RWPE2 (cell line): Measurements from ENCODE around the gene NCMAP.

ENCODE experiments used
- ATAC-seq: fragments of 200-7000 bp; cut with Tn5 transposase; 3 replicates; pipeline ENCODE4 v1.9.1; 2021; ENCODE audit warnings: low read depth
- DNase-seq: peaks from one replicate; pipeline ENCODE4 v3.0.0-alpha.2; 2020; ENCODE audit warnings: low spot score
- H3K27ac ChIP-seq: fragments of 450-650 bp; 2 replicates; pipeline ENCODE4 v1.5.1; 2017; ENCODE audit warnings: mild to moderate bottlenecking; ENCODE audit not compliant: poor library complexity, severe bottlenecking
- H3K27me3 ChIP-seq: fragments of 250-450 bp; sonication (Bioruptor Pico); 2 replicates; pipeline ENCODE4 v1.5.1; 2021; ENCODE audit warnings: mild to moderate bottlenecking, moderate library complexity; ENCODE audit not compliant: insufficient read depth, poor library complexity, severe bottlenecking
- H3K36me3 ChIP-seq: fragments of 250-450 bp; sonication (Bioruptor Pico); 2 replicates; pipeline ENCODE4 v1.5.1; 2020; ENCODE audit warnings: low read depth, mild to moderate bottlenecking, moderate library complexity
- H3K4me1 ChIP-seq: fragments of 250-450 bp; sonication (Bioruptor Pico); 2 replicates; pipeline ENCODE4 v1.5.1; 2021; ENCODE audit warnings: mild to moderate bottlenecking, moderate library complexity; ENCODE audit not compliant: insufficient read depth, poor library complexity, severe bottlenecking
- H3K4me3 ChIP-seq: fragments of 250-450 bp; sonication (Bioruptor Pico); 2 replicates; pipeline ENCODE4 v1.5.1; 2021; ENCODE audit warnings: mild to moderate bottlenecking, moderate library complexity; ENCODE audit not compliant: severe bottlenecking
- H3K9me3 ChIP-seq: fragments of 250-450 bp; sonication (Bioruptor Pico); 2 replicates; pipeline ENCODE4 v1.5.1; 2021; ENCODE audit warnings: mild to moderate bottlenecking, moderate library complexity; ENCODE audit not compliant: severe bottlenecking
- TF ChIP-seq, protein P1 (sequence below): fragments of 450-650 bp; IDR thresholded peaks from one replicate; pipeline ENCODE4 v1.5.1; 2017; ENCODE audit warnings: mild to moderate bottlenecking, moderate library complexity; ENCODE audit not compliant: poor library complexity, severe bottlenecking

The NCMAP gene

DNA sequence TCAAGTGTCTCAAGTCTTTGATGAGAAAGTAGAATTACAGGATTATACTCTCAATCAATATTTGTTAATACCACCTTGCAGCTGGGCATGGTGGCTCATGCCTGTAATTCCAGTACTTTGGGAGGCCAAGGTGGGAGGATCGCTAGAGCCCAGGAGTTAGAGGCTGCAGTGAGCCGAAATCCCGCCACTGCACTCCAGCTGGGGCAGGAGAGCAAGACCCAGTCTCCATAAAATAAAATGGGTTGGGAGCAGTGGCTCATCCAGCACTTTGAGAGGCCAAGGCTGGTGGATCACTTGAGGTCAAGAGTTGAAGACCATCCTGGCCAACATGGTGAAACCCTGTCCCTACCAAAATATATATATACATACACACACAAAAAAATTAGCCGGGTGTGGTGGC is 1.2 kb upstream of the NCMAP start:
- H3K4me1 ChIP-seq = no peaks in the 10 kb centered on the region
- H3K4me3 ChIP-seq = no peak overlapping the region
- DNase-seq (no peak), ATAC-seq (no peak)
- no peak overlapping the region for H3K27ac ChIP-seq
- H3K36me3 ChIP-seq = no peaks in the 10 kb centered on the region
- H3K9me3 ChIP-seq = no peaks in the 10 kb centered on the region
- H3K27me3 ChIP-seq = no peaks in the 10 kb centered on the region
- TF ChIP-seq, protein P1, sequence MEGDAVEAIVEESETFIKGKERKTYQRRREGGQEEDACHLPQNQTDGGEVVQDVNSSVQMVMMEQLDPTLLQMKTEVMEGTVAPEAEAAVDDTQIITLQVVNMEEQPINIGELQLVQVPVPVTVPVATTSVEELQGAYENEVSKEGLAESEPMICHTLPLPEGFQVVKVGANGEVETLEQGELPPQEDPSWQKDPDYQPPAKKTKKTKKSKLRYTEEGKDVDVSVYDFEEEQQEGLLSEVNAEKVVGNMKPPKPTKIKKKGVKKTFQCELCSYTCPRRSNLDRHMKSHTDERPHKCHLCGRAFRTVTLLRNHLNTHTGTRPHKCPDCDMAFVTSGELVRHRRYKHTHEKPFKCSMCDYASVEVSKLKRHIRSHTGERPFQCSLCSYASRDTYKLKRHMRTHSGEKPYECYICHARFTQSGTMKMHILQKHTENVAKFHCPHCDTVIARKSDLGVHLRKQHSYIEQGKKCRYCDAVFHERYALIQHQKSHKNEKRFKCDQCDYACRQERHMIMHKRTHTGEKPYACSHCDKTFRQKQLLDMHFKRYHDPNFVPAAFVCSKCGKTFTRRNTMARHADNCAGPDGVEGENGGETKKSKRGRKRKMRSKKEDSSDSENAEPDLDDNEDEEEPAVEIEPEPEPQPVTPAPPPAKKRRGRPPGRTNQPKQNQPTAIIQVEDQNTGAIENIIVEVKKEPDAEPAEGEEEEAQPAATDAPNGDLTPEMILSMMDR = no peak

GRCh38 chr1:24556414-24556795 is 518 bp downstream of the NCMAP start:
- H3K27ac ChIP-seq = no peak overlapping the region
- H3K9me3 ChIP-seq = no peaks in the 10 kb centered on the region
- no peaks in the 10 kb centered on the region for H3K36me3 ChIP-seq
- H3K27me3 ChIP-seq = no peaks in the 10 kb centered on the region
- H3K4me1 ChIP-seq = no peaks in the 10 kb centered on the region
- DNase-seq (no peak), ATAC-seq (no peak)
- TF ChIP-seq, protein P1 = no peak
- H3K4me3 ChIP-seq = peak overlapping the region; percentile 24

DNA sequence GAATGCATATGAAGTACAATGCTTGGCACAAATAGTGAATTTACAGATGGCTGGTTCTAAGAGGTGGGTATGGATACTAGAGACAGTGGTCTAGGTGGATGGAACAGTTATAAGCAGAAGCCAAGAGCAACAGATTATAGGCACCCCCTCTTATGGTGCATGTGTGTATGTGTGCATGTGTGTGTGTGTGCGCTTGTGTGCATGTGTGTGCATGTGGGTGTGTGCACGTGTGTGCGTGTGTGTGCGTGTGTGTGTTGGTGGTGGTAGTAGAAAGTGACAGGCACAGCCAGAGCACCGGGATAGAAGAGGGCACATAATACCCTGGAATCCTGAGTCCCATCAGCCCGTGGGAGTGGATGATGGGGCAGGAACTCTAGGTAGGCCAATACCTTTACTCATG is 1.3 kb downstream of the NCMAP start:
- Histone ChIP-seq H3K27me3 (no peaks in the 10 kb centered on the region), H3K9me3 (no peaks in the 10 kb centered on the region), H3K4me3 (no peak overlapping the region), H3K4me1 (no peaks in the 10 kb centered on the region), H3K36me3 (no peaks in the 10 kb centered on the region), H3K27ac (no peak overlapping the region)
- no peak for DNase-seq
- TF ChIP-seq, protein P1 = no peak
- no peak for ATAC-seq

DNA sequence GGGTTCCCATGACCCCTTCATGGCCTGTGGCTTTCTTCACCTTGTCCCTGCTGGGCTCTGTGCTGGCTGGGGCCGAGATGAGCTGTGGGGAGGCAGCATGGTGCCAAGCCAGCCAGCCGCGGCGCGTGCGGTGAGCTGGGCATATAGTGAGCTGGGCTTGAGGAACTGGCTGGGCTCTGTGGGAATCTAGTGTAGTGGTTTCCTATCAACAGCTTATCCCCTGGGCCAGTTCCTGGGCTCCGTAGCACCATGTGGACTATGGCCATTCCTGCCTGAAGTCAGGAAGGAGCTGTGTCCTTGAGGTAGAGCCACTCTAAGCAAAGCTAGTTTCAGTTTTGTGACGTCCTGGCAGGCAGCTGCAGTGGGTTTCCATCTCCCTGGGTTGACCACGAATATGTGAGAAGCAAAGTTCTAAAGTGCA is 1.8 kb downstream of the NCMAP start:
- no peak overlapping the region for H3K4me3 ChIP-seq
- no peak for ATAC-seq
- peaks cover under 1% of the 10 kb centered on the region for H3K4me1 ChIP-seq
- TF ChIP-seq, protein P1 = no peak
- no peaks in the 10 kb centered on the region for H3K27me3 ChIP-seq
- H3K9me3 ChIP-seq = no peaks in the 10 kb centered on the region
- DNase-seq = no peak
- H3K27ac ChIP-seq = no peak overlapping the region
- H3K36me3 ChIP-seq = no peaks in the 10 kb centered on the region

DNA sequence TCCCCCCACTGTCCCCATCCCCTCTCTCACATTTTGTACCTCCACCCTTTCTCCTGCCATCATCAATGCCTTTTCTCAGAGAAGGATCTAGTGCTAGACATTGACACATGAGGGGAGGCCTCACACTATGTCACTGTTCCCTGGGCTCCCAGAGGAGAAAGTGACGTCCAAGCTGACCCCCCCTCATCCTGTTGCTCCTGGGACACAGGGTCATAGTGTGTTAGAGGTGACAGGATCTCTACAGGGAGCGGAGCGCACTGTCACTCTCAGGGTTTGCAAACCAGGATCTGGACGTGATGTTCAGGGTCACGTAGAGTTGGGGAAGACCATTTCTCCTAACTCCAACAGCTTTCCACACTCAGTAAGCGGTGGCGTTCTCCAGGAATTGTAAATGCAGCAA is 2.6 kb downstream of the NCMAP start:
- DNase-seq = no peak
- H3K27me3 ChIP-seq = no peaks in the 10 kb centered on the region
- no peaks in the 10 kb centered on the region for H3K9me3 ChIP-seq
- ATAC-seq = no peak
- H3K36me3 ChIP-seq = no peaks in the 10 kb centered on the region
- no peak overlapping the region for H3K27ac ChIP-seq
- H3K4me1 ChIP-seq = peaks cover 5% of the 10 kb centered on the region
- TF ChIP-seq, protein P1 = no peak
- H3K4me3 ChIP-seq = no peak overlapping the region
